ENCODE data around the gene LAMP1.

- no peak for TF ChIP-seq RXRA (IDR thresholded peaks at IDR 0.05; ENCODE audit: borderline replicate concordance, low read depth)
- TF ChIP-seq, protein P1, sequence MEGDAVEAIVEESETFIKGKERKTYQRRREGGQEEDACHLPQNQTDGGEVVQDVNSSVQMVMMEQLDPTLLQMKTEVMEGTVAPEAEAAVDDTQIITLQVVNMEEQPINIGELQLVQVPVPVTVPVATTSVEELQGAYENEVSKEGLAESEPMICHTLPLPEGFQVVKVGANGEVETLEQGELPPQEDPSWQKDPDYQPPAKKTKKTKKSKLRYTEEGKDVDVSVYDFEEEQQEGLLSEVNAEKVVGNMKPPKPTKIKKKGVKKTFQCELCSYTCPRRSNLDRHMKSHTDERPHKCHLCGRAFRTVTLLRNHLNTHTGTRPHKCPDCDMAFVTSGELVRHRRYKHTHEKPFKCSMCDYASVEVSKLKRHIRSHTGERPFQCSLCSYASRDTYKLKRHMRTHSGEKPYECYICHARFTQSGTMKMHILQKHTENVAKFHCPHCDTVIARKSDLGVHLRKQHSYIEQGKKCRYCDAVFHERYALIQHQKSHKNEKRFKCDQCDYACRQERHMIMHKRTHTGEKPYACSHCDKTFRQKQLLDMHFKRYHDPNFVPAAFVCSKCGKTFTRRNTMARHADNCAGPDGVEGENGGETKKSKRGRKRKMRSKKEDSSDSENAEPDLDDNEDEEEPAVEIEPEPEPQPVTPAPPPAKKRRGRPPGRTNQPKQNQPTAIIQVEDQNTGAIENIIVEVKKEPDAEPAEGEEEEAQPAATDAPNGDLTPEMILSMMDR (IDR thresholded peaks at IDR 0.05), result no peak
Measured at GRCh38 chr13:113322890-113323651, 26.0 kb downstream of the LAMP1 start.
